ENCODE results near the gene CNTN5.

CNTN5 gene

DNA sequence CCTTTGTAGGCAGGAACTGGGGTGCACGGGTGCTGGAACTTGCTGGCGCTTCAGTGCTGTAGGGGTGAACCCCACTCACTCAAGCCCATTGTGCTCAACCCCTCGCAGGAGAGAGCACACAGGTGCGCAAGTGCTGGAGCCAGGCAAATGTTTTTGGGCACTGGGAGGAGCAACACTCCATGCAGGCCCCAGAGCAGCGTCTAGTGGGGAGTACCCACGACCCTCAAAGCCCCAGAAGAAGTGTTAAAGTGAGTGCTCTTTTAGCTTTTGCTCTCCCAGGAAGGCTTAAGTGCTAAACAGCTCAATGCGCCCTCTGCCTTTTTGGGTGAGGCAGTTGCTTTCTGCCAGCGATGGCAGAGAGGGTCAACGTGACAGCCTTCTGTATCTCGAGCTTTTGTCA, 1384.2 kb downstream of the CNTN5 start:
- TF ChIP-seq, protein P1, sequence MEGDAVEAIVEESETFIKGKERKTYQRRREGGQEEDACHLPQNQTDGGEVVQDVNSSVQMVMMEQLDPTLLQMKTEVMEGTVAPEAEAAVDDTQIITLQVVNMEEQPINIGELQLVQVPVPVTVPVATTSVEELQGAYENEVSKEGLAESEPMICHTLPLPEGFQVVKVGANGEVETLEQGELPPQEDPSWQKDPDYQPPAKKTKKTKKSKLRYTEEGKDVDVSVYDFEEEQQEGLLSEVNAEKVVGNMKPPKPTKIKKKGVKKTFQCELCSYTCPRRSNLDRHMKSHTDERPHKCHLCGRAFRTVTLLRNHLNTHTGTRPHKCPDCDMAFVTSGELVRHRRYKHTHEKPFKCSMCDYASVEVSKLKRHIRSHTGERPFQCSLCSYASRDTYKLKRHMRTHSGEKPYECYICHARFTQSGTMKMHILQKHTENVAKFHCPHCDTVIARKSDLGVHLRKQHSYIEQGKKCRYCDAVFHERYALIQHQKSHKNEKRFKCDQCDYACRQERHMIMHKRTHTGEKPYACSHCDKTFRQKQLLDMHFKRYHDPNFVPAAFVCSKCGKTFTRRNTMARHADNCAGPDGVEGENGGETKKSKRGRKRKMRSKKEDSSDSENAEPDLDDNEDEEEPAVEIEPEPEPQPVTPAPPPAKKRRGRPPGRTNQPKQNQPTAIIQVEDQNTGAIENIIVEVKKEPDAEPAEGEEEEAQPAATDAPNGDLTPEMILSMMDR (IDR thresholded peaks at IDR 0.05; ENCODE audit: borderline replicate concordance, control extremely low read depth, extremely low read depth, insufficient read depth, missing control alignments), result no peak
- DNase-seq (ENCODE audit: low spot score), result no peak
- in situ Hi-C loops (cut with MboI; ENCODE audit: low sequenced_read_pairs, unreplicated experiment), result no loop called here
